ENCODE measurements around the gene SUPT3H. TPM values are rescaled to one million over a fixed set of nuclear protein-coding genes. Genes with fewer than 3 reads are reported as not detected.

The SUPT3H gene
- total and polyA plus RNA-seq, 2 of the 8 experiments (the other 6 are each of a cell fraction or from before 2014, with no cell fraction given), result 18.8 to 23.0 TPM

DNA sequence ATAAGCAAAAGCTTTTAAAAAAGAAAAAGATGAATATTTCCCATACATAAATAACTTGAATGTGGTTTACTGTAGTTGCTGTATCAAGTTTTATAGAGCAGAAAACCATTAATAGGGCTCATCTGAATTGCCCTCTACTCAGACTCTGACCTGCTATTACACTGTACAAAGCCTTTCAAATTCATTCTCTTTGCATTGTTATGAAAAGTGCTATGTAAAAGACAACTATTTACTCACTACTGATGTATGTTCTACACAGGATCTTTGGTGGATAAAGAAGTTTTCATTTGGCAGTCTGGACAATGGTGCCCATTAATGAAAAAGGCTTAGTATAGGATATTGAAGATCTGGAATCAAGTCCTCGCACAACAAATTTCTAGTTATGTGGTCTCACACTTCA, 248.7 kb downstream of the SUPT3H start (continued):
- TF ChIP-seq EP300 (IDR thresholded peaks at IDR 0.05; ENCODE audit: borderline replicate concordance in 1 of 2, low read depth in 2 of 2, low read length in 2 of 2) (no peak), POU5F1 (IDR thresholded peaks at IDR 0.05; ENCODE audit: low read depth, low read length) (no peak), SIN3A (conservative IDR thresholded peaks at IDR 0.05 in 1 of 2, IDR thresholded peaks at IDR 0.05 in 1 of 2; ENCODE audit: low read depth in 1 of 2, low read length in 2 of 2) (no peak)
